ENCODE data around the gene UNC50.
A peak's percentile ranks its signal among the peaks of the same experiment; 100 is the strongest.
"Not testable (repeated sequence)": the region's sequence is repeated elsewhere in the genome, so short reads cannot be mapped to it uniquely, and the experiment has no call there.

UNC50 gene

GRCh38 chr2:98577313-98577712, 31.1 kb upstream of the UNC50 start:
- DNase-seq, result no peak

GRCh38 chr2:98578231-98578630, 30.2 kb upstream of the UNC50 start:
- no peak for DNase-seq

- no peak for DNase-seq
Observed at GRCh38 chr2:98579926-98580325, 28.5 kb upstream of the UNC50 start.

- DNase-seq, result no peak
Observed at GRCh38 chr2:98580656-98581284, 27.6 kb upstream of the UNC50 start.

GRCh38 chr2:98582523-98582922, 25.9 kb upstream of the UNC50 start:
- DNase-seq, result no peak

- DNase-seq, result no peak
Observed at GRCh38 chr2:98583276-98583675, 25.1 kb upstream of the UNC50 start.

GRCh38 chr2:98583816-98584618, 24.4 kb upstream of the UNC50 start:
- no peak for DNase-seq

GRCh38 chr2:98585386-98585785, 23.0 kb upstream of the UNC50 start:
- DNase-seq, result no peak

- DNase-seq, result no peak
Observed at GRCh38 chr2:98586551-98587140, 21.7 kb upstream of the UNC50 start.

- no peak for DNase-seq
Observed at GRCh38 chr2:98588880-98589431, 19.4 kb upstream of the UNC50 start.

GRCh38 chr2:98589489-98589888, 18.9 kb upstream of the UNC50 start:
- no peak for DNase-seq

- no peak for DNase-seq
Observed at GRCh38 chr2:98592565-98592964, 15.8 kb upstream of the UNC50 start.

GRCh38 chr2:98594665-98595064, 13.7 kb upstream of the UNC50 start:
- DNase-seq, result not testable (repeated sequence)

- DNase-seq, result no peak
Observed at GRCh38 chr2:98598781-98599428, 9.5 kb upstream of the UNC50 start.

GRCh38 chr2:98601532-98602132, 6.8 kb upstream of the UNC50 start:
- DNase-seq, result peak in 1 of 2 experiments; percentile 50

- no peak for DNase-seq
Observed at GRCh38 chr2:98604547-98604946, 3.8 kb upstream of the UNC50 start.

GRCh38 chr2:98605076-98605475, 3.3 kb upstream of the UNC50 start:
- DNase-seq, result no peak

- no peak for DNase-seq
Observed at GRCh38 chr2:98606431-98606830, 2.0 kb upstream of the UNC50 start.

- no peak for DNase-seq
Observed at GRCh38 chr2:98607104-98607503, 1.3 kb upstream of the UNC50 start.

GRCh38 chr2:98607741-98608115, 661 bp upstream of the UNC50 start:
- DNase-seq, result peak in 1 of 2 experiments; percentile 34

- peak in 1 of 2 experiments; percentile 25 for DNase-seq
Observed at GRCh38 chr2:98608962-98609604, 694 bp downstream of the UNC50 start.

- DNase-seq, result no peak
Observed at GRCh38 chr2:98614024-98614739, 5.8 kb downstream of the UNC50 start.

Measured in NCI-H526 (cell line).